Astrocyte of the spinal cord (primary cell): ENCODE results near the gene PTPRD.

Source experiments
- DNase-seq: peaks from one replicate; pipeline ENCODE4 v3.0.0; 2011; ENCODE audit warnings: low read depth, low spot score
- H3K4me3 ChIP-seq: 2 replicates; pipeline ENCODE4 v1.5.1; 2011; ENCODE audit warnings: low read depth, mild to moderate bottlenecking, low read length, moderate library complexity
- in situ Hi-C: cut with HindIII; loops from 2 replicates; pipeline ENCODE4 v1.10.0; 2017; ENCODE audit warnings: low sequenced_read_pairs
- TF ChIP-seq, protein P1 (sequence below): IDR thresholded peaks from 2 replicates; pipeline ENCODE4 v1.5.1; 2012; ENCODE audit warnings: low read depth, mild to moderate bottlenecking, low read length, inconsistent platforms

The PTPRD gene

DNA sequence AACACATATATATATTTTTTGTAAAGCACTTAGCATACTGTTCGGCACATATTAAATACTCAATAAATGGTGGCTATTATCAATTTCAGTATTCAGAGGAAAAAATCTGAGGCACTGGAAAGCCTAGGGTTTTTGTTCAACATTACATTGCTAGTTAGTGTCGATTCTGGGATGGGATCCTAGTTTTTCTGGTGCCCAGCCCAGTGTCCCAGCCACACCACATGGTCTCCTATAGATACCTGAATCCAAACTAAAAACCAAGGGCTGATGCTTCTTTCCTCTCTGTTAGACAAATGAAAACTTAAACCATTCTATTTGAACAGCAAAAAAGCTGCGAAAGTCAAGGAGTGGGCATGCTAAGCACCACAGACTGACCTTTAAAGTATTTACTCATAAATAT lies 2002.5 kb downstream of the PTPRD start:
- DNase-seq: no peak
- TF ChIP-seq, protein P1, sequence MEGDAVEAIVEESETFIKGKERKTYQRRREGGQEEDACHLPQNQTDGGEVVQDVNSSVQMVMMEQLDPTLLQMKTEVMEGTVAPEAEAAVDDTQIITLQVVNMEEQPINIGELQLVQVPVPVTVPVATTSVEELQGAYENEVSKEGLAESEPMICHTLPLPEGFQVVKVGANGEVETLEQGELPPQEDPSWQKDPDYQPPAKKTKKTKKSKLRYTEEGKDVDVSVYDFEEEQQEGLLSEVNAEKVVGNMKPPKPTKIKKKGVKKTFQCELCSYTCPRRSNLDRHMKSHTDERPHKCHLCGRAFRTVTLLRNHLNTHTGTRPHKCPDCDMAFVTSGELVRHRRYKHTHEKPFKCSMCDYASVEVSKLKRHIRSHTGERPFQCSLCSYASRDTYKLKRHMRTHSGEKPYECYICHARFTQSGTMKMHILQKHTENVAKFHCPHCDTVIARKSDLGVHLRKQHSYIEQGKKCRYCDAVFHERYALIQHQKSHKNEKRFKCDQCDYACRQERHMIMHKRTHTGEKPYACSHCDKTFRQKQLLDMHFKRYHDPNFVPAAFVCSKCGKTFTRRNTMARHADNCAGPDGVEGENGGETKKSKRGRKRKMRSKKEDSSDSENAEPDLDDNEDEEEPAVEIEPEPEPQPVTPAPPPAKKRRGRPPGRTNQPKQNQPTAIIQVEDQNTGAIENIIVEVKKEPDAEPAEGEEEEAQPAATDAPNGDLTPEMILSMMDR: no peak
- H3K4me3 ChIP-seq: no peak overlapping the region
- in situ Hi-C loops: no loop called here

DNA sequence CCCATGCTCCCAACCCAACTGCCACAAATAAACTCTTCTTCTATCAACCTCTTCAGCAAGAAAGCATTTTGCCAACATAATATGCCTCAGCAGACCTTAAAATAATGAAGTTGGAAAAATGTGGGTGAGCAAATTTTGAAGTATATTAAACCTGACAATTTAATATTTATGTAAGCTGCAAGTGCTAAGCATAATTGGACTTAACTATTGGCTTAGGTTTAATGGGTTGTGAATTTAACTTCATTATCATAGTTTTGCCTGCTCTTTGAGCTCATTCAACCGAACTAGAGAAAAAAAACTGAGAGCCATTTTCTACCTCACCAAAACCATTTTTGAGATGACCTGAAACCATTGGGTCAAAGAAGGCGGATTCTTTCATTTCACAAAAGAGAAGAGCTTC lies 2007.7 kb downstream of the PTPRD start:
- in situ Hi-C loops: no loop called here
- H3K4me3 ChIP-seq: no peak overlapping the region
- TF ChIP-seq, protein P1: no peak
- DNase-seq: no peak

DNA sequence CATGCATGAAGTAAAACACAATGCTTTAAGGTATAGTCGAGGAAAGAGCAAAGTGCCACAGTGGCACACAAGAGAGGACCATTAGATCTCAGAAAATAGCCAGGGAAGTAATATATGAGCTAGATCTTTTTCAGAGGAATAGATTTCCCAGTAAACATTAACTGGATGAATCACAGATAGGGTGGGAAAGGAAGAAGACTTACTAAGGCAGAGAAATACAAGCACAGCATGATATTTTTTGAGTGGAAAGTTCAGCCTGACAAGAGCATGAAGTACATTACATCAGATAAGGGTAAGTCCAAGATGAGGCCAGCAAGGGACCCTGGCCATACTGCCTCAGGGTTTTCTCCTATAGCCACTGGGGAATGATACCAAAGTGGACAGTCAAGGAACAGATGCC lies 2008.6 kb downstream of the PTPRD start:
- TF ChIP-seq, protein P1: no peak
- peak; percentile 6 for DNase-seq
- in situ Hi-C loops: no loop called here
- no peak overlapping the region for H3K4me3 ChIP-seq

DNA sequence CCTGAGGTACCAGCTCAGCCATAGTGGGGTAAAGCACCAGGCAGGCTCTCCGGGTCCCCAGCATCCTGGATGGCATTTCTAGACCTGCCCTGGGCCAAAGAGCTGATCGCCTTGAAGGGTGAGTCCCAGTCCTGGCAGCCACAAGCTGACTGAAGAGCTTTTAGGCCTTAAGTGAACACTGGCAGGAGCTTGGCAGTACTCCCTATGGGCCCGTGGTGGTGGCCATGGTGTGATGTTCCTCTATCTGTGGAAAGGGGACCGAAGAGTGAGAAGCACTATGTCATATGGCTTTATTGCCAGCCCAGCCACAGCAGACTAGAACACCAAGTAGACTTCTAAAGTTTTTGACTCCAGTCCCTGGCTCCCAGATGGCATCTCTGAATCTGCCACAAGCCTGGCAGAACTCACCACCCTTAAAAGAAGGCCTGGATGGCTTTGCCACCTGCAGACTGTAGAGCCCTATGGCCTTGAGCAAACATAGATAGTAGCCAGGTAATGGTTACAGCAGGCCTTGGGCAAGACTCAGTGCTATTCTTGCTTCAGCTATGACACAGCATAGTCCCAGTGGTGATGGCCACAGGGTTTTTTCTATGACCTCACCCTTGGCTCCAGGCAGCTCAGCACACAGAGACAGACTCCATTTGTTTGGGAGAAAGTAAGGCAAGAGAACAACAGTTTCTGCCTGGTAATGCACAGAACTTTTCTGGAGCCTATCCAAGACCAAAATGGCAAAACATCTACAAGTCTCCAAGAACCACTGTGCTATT lies 2011.7 kb downstream of the PTPRD start:
- no peak overlapping the region for H3K4me3 ChIP-seq
- in situ Hi-C loops: no loop called here
- no peak for DNase-seq
- TF ChIP-seq, protein P1: no peak

GRCh38 chr9:8599937-8600336 lies 2012.9 kb downstream of the PTPRD start:
- TF ChIP-seq, protein P1: no peak
- no peak for DNase-seq
- H3K4me3 ChIP-seq: no peak overlapping the region
- in situ Hi-C loops: no loop called here

DNA sequence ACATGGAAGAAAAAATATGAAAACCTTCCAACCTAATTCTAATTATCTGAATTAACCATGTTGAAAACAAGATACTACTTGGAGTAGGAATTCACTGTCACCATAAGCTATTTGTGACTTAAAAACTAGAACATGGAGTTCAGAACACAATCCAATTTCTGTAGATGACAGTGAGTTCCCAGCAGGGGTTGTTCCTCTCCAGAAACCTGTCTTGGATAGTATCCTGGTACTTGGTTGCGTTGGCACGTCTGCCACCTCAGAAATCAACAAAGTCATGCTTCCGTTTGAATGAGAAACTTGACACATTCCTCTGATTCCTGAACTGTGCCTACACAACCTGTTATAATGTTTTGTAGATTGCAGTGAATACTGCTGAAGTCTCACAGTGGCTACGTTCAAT lies 2023.3 kb downstream of the PTPRD start:
- no peak overlapping the region for H3K4me3 ChIP-seq
- no peak for DNase-seq
- TF ChIP-seq, protein P1: no peak
- in situ Hi-C loops: no loop called here
